ENCODE results near the gene PLPPR1.

The PLPPR1 gene

DNA sequence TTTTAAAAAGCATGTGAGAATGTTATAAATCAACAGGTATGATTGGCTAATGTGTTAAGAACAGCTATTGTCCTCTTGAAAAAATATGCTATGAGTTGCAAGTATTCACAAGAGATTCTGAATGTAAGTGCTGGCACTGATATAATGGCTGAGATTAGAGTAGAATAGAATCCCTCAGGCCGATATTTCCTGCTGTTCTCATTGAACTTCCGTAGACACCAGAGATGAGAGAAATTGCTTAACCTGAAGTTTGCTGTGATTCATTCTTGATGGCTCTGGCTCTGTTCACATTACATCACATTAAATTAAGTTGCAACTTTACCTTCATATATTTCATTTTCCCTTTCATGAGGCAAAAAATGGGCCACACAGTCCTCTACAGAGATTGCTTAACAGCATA, 241.8 kb downstream of the PLPPR1 start:
- no peaks in the 10 kb centered on the region for H3K79me2 ChIP-seq (ENCODE audit: low read length)
- DNase-seq, result no peak
- no peak overlapping the region for H3K9ac ChIP-seq (ENCODE audit: low read length)
- H4K20me1 ChIP-seq (ENCODE audit: insufficient read depth, low read length), result no peaks in the 10 kb centered on the region
- no peaks in the 10 kb centered on the region for H3K9me2 ChIP-seq (replicated peaks; ENCODE audit: insufficient read depth, low read length)
- no peaks in the 10 kb centered on the region for H3F3A ChIP-seq (ENCODE audit: insufficient read depth, low read length)
- no peaks in the 10 kb centered on the region for H3K27me3 ChIP-seq (replicated peaks; ENCODE audit: insufficient read depth, low read length)
- no peaks in the 10 kb centered on the region for H3K36me3 ChIP-seq (replicated peaks; ENCODE audit: insufficient read depth, low read length)
- no peak overlapping the region for H3K27ac ChIP-seq (ENCODE audit: low read length)
- H2AFZ ChIP-seq (ENCODE audit: low read length), result no peak overlapping the region
- H3K4me2 ChIP-seq (ENCODE audit: low read depth, low read length), result no peak overlapping the region
- no peak overlapping the region for H3K4me3 ChIP-seq (ENCODE audit: low read length)
- H3K9me3 ChIP-seq (replicated peaks; ENCODE audit: insufficient read depth, low read length), result no peaks in the 10 kb centered on the region
- TF ChIP-seq, protein P1, sequence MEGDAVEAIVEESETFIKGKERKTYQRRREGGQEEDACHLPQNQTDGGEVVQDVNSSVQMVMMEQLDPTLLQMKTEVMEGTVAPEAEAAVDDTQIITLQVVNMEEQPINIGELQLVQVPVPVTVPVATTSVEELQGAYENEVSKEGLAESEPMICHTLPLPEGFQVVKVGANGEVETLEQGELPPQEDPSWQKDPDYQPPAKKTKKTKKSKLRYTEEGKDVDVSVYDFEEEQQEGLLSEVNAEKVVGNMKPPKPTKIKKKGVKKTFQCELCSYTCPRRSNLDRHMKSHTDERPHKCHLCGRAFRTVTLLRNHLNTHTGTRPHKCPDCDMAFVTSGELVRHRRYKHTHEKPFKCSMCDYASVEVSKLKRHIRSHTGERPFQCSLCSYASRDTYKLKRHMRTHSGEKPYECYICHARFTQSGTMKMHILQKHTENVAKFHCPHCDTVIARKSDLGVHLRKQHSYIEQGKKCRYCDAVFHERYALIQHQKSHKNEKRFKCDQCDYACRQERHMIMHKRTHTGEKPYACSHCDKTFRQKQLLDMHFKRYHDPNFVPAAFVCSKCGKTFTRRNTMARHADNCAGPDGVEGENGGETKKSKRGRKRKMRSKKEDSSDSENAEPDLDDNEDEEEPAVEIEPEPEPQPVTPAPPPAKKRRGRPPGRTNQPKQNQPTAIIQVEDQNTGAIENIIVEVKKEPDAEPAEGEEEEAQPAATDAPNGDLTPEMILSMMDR (IDR thresholded peaks at IDR 0.05; ENCODE audit: low read length), result no peak
- TF ChIP-seq EZH2phosphoT487 (IDR thresholded peaks at IDR 0.05; ENCODE audit: low read length) (no peak), EZH2 (optimal IDR thresholded peaks at IDR 0.05; ENCODE audit: low read depth, low read length) (no peak)
- H3K4me1 ChIP-seq (ENCODE audit: low read length), result no peaks in the 10 kb centered on the region

DNA sequence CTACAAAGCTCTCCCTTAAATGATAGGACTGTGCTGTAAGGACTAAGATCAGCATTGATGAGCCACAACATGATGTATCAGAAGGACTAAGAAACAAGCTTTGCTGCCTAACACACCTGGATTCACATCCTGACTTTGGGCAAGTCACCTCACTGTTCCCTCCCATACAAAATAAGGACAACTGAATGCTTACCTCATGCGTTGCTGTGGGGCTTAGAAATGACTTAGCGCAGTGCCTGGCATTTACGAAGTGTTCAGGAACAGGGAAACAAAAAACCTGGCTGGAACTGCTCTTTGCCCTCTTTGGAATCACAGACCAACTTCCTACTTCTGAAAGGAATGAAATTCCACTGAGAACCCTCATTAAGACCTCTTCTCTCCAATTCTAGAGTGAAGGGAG, 242.6 kb downstream of the PLPPR1 start:
- H3K79me2 ChIP-seq (ENCODE audit: low read length), result no peaks in the 10 kb centered on the region
- H3K4me2 ChIP-seq (ENCODE audit: low read depth, low read length), result no peak overlapping the region
- TF ChIP-seq, protein P1 (IDR thresholded peaks at IDR 0.05; ENCODE audit: low read length), result no peak
- no peak for TF ChIP-seq EZH2 (optimal IDR thresholded peaks at IDR 0.05; ENCODE audit: low read depth, low read length)
- TF ChIP-seq EZH2phosphoT487 (IDR thresholded peaks at IDR 0.05; ENCODE audit: low read length), result no peak
- no peaks in the 10 kb centered on the region for H3K9me3 ChIP-seq (replicated peaks; ENCODE audit: insufficient read depth, low read length)
- no peaks in the 10 kb centered on the region for H3K36me3 ChIP-seq (replicated peaks; ENCODE audit: insufficient read depth, low read length)
- H3F3A ChIP-seq (ENCODE audit: insufficient read depth, low read length), result no peaks in the 10 kb centered on the region
- H3K4me1 ChIP-seq (ENCODE audit: low read length), result no peaks in the 10 kb centered on the region
- no peak overlapping the region for H3K9ac ChIP-seq (ENCODE audit: low read length)
- H3K4me3 ChIP-seq (ENCODE audit: low read length), result no peak overlapping the region
- no peaks in the 10 kb centered on the region for H4K20me1 ChIP-seq (ENCODE audit: insufficient read depth, low read length)
- no peak for DNase-seq
- H3K27ac ChIP-seq (ENCODE audit: low read length), result no peak overlapping the region
- no peak overlapping the region for H2AFZ ChIP-seq (ENCODE audit: low read length)
- H3K9me2 ChIP-seq (replicated peaks; ENCODE audit: insufficient read depth, low read length), result no peaks in the 10 kb centered on the region
- no peaks in the 10 kb centered on the region for H3K27me3 ChIP-seq (replicated peaks; ENCODE audit: insufficient read depth, low read length)

DNA sequence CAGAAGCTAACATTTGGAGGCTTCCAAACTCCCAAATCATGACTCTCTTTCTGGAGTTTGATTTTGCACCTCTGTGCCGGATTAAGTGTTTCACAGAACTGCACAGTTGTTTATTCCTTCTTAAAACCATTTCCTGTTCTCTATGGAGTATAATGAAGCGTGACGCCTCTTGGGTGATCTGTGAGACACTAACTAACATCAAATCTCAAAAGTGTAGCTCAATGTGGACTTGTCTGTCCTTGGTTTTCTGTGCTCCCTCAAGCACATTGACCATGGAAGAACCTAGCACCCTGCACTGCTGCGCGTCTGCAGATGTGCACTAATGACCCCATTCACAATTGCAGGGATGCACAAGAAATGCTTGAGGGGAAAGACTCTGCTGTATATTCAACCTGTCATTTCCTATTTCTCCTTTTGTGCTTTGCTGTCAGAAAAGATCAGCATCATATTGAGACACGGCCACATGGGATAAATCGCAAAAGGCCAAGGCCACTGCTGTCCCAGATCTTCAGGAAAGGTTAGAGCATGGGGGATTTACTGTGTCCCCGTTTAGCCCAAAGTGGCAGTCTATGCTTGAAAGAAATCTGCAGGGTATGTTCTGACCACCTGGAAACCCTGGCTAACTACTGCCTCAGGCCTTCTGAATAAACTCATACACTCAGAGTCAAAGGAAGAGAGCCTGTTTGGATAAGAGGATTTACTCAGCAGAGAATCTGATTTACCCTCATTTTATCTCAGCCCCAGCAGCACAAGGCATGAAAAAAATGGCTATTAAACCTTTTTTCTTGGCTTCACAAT, 246.6 kb downstream of the PLPPR1 start:
- H4K20me1 ChIP-seq (ENCODE audit: insufficient read depth, low read length), result no peaks in the 10 kb centered on the region
- no peak overlapping the region for H3K27ac ChIP-seq (ENCODE audit: low read length)
- no peak overlapping the region for H2AFZ ChIP-seq (ENCODE audit: low read length)
- no peaks in the 10 kb centered on the region for H3K27me3 ChIP-seq (replicated peaks; ENCODE audit: insufficient read depth, low read length)
- no peaks in the 10 kb centered on the region for H3K9me3 ChIP-seq (replicated peaks; ENCODE audit: insufficient read depth, low read length)
- H3K4me2 ChIP-seq (ENCODE audit: low read depth, low read length), result no peak overlapping the region
- H3F3A ChIP-seq (ENCODE audit: insufficient read depth, low read length), result no peaks in the 10 kb centered on the region
- no peaks in the 10 kb centered on the region for H3K79me2 ChIP-seq (ENCODE audit: low read length)
- TF ChIP-seq EZH2phosphoT487 (IDR thresholded peaks at IDR 0.05; ENCODE audit: low read length) (no peak), EZH2 (optimal IDR thresholded peaks at IDR 0.05; ENCODE audit: low read depth, low read length) (no peak)
- TF ChIP-seq, protein P1 (IDR thresholded peaks at IDR 0.05; ENCODE audit: low read length), result no peak
- DNase-seq, result no peak
- H3K36me3 ChIP-seq (replicated peaks; ENCODE audit: insufficient read depth, low read length), result no peaks in the 10 kb centered on the region
- no peaks in the 10 kb centered on the region for H3K4me1 ChIP-seq (ENCODE audit: low read length)
- no peak overlapping the region for H3K9ac ChIP-seq (ENCODE audit: low read length)
- no peak overlapping the region for H3K4me3 ChIP-seq (ENCODE audit: low read length)
- no peaks in the 10 kb centered on the region for H3K9me2 ChIP-seq (replicated peaks; ENCODE audit: insufficient read depth, low read length)
